CD8-positive, alpha-beta memory T cell (primary cell): ENCODE data around the gene AVPR2. TPM values are rescaled to one million over a fixed set of nuclear protein-coding genes. Genes with fewer than 3 reads are reported as not detected.
A peak's percentile ranks its signal among the peaks of the same experiment; 100 is the strongest.

Experiments used
- CTCF ChIA-PET: fragments of 350-600 bp; sonication (Branson Sonifier 250); formaldehyde crosslinking; loops from one replicate; lab custom pipeline; 2021; ENCODE audit warnings: antibody characterized with exemption; lab: Charles Lee
- POLR2A ChIA-PET: fragments of 350-600 bp; sonication (Branson Sonifier 250); formaldehyde crosslinking; loops from one replicate; lab custom pipeline; 2021; ENCODE audit warnings: antibody characterized with exemption; lab: Charles Lee
- DNase-seq, 5 donors: peaks; one replicate each; pipeline versions ENCODE4 v3.0.0 to v3.0.0-alpha.2; 2020 to 2022; ENCODE audit warnings: mixed read lengths in 1 of 5
- H3K27ac ChIP-seq: one replicate; pipeline ENCODE4 v1.7.0; 2013; ENCODE audit warnings: low read depth, mild to moderate bottlenecking, low read length, moderate library complexity
- H3K27me3 ChIP-seq: 2 replicates; pipeline ENCODE4 v1.7.0; 2013; ENCODE audit warnings: low read length, mild to moderate bottlenecking; ENCODE audit not compliant: insufficient read depth, poor library complexity, severe bottlenecking
- H3K36me3 ChIP-seq: 2 replicates; pipeline ENCODE4 v1.7.0; 2013; ENCODE audit warnings: mild to moderate bottlenecking, low read length, moderate library complexity; ENCODE audit not compliant: insufficient read depth
- H3K4me1 ChIP-seq: 2 replicates; pipeline ENCODE4 v1.7.0; 2013; ENCODE audit warnings: mild to moderate bottlenecking, low read length, moderate library complexity; ENCODE audit not compliant: insufficient read depth
- H3K4me3 ChIP-seq: 2 replicates; pipeline ENCODE4 v1.7.0; 2013; ENCODE audit warnings: mild to moderate bottlenecking, low read length
- H3K9me3 ChIP-seq: 2 replicates; pipeline ENCODE4 v1.7.0; 2013; ENCODE audit warnings: mild to moderate bottlenecking, low read length
- H3K27ac Mint-ChIP-seq, 8 donors: one replicate each; pipeline ENCODE4 v1.8.0; 2020 to 2021; ENCODE audit warnings: mixed read lengths in 8 of 8, mild to moderate bottlenecking in 6 of 8, inconsistent platforms in 3 of 8, moderate library complexity in 3 of 8
- H3K27me3 Mint-ChIP-seq, 2 donors: one replicate each; pipeline ENCODE4 v1.8.0; 2020 to 2021; ENCODE audit warnings: mixed read lengths in 2 of 2, mild to moderate bottlenecking in 1 of 2, moderate library complexity in 1 of 2
- H3K36me3 Mint-ChIP-seq, 3 donors: one replicate each; pipeline ENCODE4 v1.8.0; 2020 to 2021; ENCODE audit warnings: mixed read lengths in 3 of 3, inconsistent platforms in 1 of 3, mild to moderate bottlenecking in 1 of 3
- H3K4me1 Mint-ChIP-seq, 3 donors: one replicate each; pipeline ENCODE4 v1.8.0; 2020 to 2021; ENCODE audit warnings: mixed read lengths in 3 of 3, inconsistent platforms in 1 of 3, mild to moderate bottlenecking in 1 of 3
- H3K4me3 Mint-ChIP-seq, 7 donors: one replicate each; pipeline ENCODE4 v1.8.0; 2020 to 2021; ENCODE audit warnings: mixed read lengths in 7 of 7, mild to moderate bottlenecking in 6 of 7, moderate library complexity in 4 of 7, inconsistent platforms in 2 of 7
- H3K9me3 Mint-ChIP-seq, 5 donors: one replicate each; pipeline ENCODE4 v1.8.0; 2020 to 2022; ENCODE audit warnings: mixed read lengths in 5 of 5, mild to moderate bottlenecking in 3 of 5, moderate library complexity in 2 of 5, inconsistent platforms in 1 of 5
- polyA plus RNA-seq: library from polyadenylated mRNA; unstranded; fragments of 300-500 nt; fragmentation: Illumina TruSeq; gene quantifications from one replicate; pipeline ENCODE4 v1.2.3, GENCODE V29; 2021
- total RNA-seq, 2 experiments: library from RNA; stranded (reverse); gene quantifications; one replicate each; pipeline ENCODE4 v1.2.3, GENCODE V29; 2021

The AVPR2 gene
- total and polyA plus RNA-seq, 3 experiments from 2014 or later: not detected

GRCh38 chrX:153953342-153953830, 48.9 kb downstream of the AVPR2 start:
- Mint-ChIP-seq H3K9me3 (no peaks in the 10 kb centered on the region), H3K27me3 (no peaks in the 10 kb centered on the region), H3K4me3 (peak overlapping the region in 1 of 7 donors; percentile 13), H3K27ac (peak overlapping the region in 6 of 8 donors; percentile 29 to 78 (median 54)), H3K36me3 (peaks cover 0 to 70% (median 13%) of the 10 kb centered on the region in 3 donors), H3K4me1 (peaks cover 2 to 14% (median 8%) of the 10 kb centered on the region in 3 donors)
- peak; percentile 65 to 84 (median 75) for DNase-seq
- Histone ChIP-seq H3K27me3 (no peaks in the 10 kb centered on the region), H3K36me3 (peaks cover 21% of the 10 kb centered on the region), H3K9me3 (no peaks in the 10 kb centered on the region), H3K4me3 (no peak overlapping the region), H3K4me1 (peaks cover 7% of the 10 kb centered on the region), H3K27ac (no peak overlapping the region)
- POLR2A ChIA-PET: no interaction called here
- CTCF ChIA-PET: interaction anchor here (0.6 to 10.4 kb wide), 5 partner anchors 11 to 537 kb away, joined by 3 to 230 read pairs (median 3); partner anchors contain the start of genes ARHGAP4, PLXNB3 and SLC10A3

- Mint-ChIP-seq H3K4me1 (peaks cover 0 to 8% (median 7%) of the 10 kb centered on the region in 3 donors), H3K27me3 (no peaks in the 10 kb centered on the region), H3K9me3 (no peaks in the 10 kb centered on the region), H3K36me3 (peaks cover 0 to 75% (median 15%) of the 10 kb centered on the region in 3 donors), H3K4me3 (no peak overlapping the region), H3K27ac (peak overlapping the region in 2 of 8 donors; percentile 23 to 63)
- Histone ChIP-seq H3K36me3 (peaks cover 21% of the 10 kb centered on the region), H3K27ac (no peak overlapping the region), H3K4me3 (no peak overlapping the region), H3K9me3 (no peaks in the 10 kb centered on the region), H3K27me3 (no peaks in the 10 kb centered on the region), H3K4me1 (peaks cover 7% of the 10 kb centered on the region)
- no peak for DNase-seq
- ChIA-PET POLR2A (no interaction called here), CTCF (interaction anchor here (0.6 to 10.4 kb wide), 4 partner anchors 10 to 537 kb away, joined by 3 to 230 read pairs (median 3); partner anchors contain the start of genes ARHGAP4 and SLC10A3)
Measured at GRCh38 chrX:153953892-153954557, 49.6 kb downstream of the AVPR2 start.

- H3K4me1 ChIP-seq: peaks cover 7% of the 10 kb centered on the region
- Mint-ChIP-seq H3K36me3 (peaks cover 0 to 77% (median 15%) of the 10 kb centered on the region in 3 donors), H3K9me3 (no peaks in the 10 kb centered on the region), H3K4me1 (peaks cover 0 to 8% (median 4%) of the 10 kb centered on the region in 3 donors), H3K27me3 (no peaks in the 10 kb centered on the region), H3K27ac (peak overlapping the region in 3 of 8 donors; percentile 23 to 75 (median 63)), H3K4me3 (peak overlapping the region in 1 of 7 donors; percentile 63)
- no peak overlapping the region for H3K27ac ChIP-seq
- no peaks in the 10 kb centered on the region for H3K27me3 ChIP-seq
- peaks cover 21% of the 10 kb centered on the region for H3K36me3 ChIP-seq
- no peaks in the 10 kb centered on the region for H3K9me3 ChIP-seq
- POLR2A ChIA-PET: no interaction called here
- H3K4me3 ChIP-seq: no peak overlapping the region
- DNase-seq: no peak
- CTCF ChIA-PET: no interaction called here
Measured at GRCh38 chrX:153954558-153955227, 50.2 kb downstream of the AVPR2 start.

- CTCF ChIA-PET: no interaction called here
- Mint-ChIP-seq H3K4me3 (peak overlapping the region in 1 of 7 donors; percentile 10), H3K9me3 (no peaks in the 10 kb centered on the region), H3K27ac (peak overlapping the region in 2 of 8 donors; percentile 68 to 75), H3K36me3 (peaks cover 0 to 80% (median 14%) of the 10 kb centered on the region in 3 donors), H3K4me1 (peaks cover 0 to 8% (median 4%) of the 10 kb centered on the region in 3 donors), H3K27me3 (no peaks in the 10 kb centered on the region)
- no peaks in the 10 kb centered on the region for H3K27me3 ChIP-seq
- peaks cover 21% of the 10 kb centered on the region for H3K36me3 ChIP-seq
- peaks cover 7% of the 10 kb centered on the region for H3K4me1 ChIP-seq
- no peak for DNase-seq
- no peak overlapping the region for H3K4me3 ChIP-seq
- H3K27ac ChIP-seq: no peak overlapping the region
- no peaks in the 10 kb centered on the region for H3K9me3 ChIP-seq
- POLR2A ChIA-PET: interaction anchor here (0.9 kb wide), 1 partner anchor 13 kb away, joined by 3 read pairs; no protein-coding TSS in a partner anchor
Measured at GRCh38 chrX:153955228-153955732, 50.8 kb downstream of the AVPR2 start.

GRCh38 chrX:153956044-153956907, 51.8 kb downstream of the AVPR2 start:
- peak overlapping the region in 1 of 8 donors; percentile 42 for H3K27ac Mint-ChIP-seq
- H3K4me1 Mint-ChIP-seq: peaks cover 0 to 8% (median 6%) of the 10 kb centered on the region in 3 donors
- Histone ChIP-seq H3K9me3 (no peaks in the 10 kb centered on the region), H3K4me3 (no peak overlapping the region), H3K4me1 (peaks cover 7% of the 10 kb centered on the region), H3K36me3 (peaks cover 16% of the 10 kb centered on the region), H3K27me3 (no peaks in the 10 kb centered on the region), H3K27ac (no peak overlapping the region)
- ChIA-PET CTCF (no interaction called here), POLR2A (interaction anchor here (0.9 to 1.4 kb wide), 2 partner anchors 12 to 31 kb away, joined by 3 to 4 read pairs; no protein-coding TSS in a partner anchor)
- no peak overlapping the region for H3K4me3 Mint-ChIP-seq
- H3K9me3 Mint-ChIP-seq: no peaks in the 10 kb centered on the region
- H3K36me3 Mint-ChIP-seq: peaks cover 0 to 80% (median 12%) of the 10 kb centered on the region in 3 donors
- no peak for DNase-seq
- no peaks in the 10 kb centered on the region for H3K27me3 Mint-ChIP-seq

Other genes starting within 250 kb of the AVPR2 start
- gene PNCK, start 230.9 kb upstream of the AVPR2 start, total RNA-seq: not detected
- not detected for gene PNCK, start 230.9 kb upstream of the AVPR2 start, polyA plus RNA-seq
- gene SLC6A8, start 216.7 kb upstream of the AVPR2 start, total RNA-seq: 1 to 10 TPM; 1.0 to 1.2 TPM
- gene SLC6A8, start 216.7 kb upstream of the AVPR2 start, polyA plus RNA-seq: 0.12 TPM
- 100 to 1,000 TPM; 140 to 153 TPM for gene BCAP31, start 180.3 kb upstream of the AVPR2 start, total RNA-seq
- 333 TPM for gene BCAP31, start 180.3 kb upstream of the AVPR2 start, polyA plus RNA-seq
- gene ABCD1, start 179.8 kb upstream of the AVPR2 start, total RNA-seq: 1 to 10 TPM; 3.9 to 4.1 TPM
- 3.4 TPM for gene ABCD1, start 179.8 kb upstream of the AVPR2 start, polyA plus RNA-seq
- gene PLXNB3, start 140.4 kb upstream of the AVPR2 start, total RNA-seq: under 1 TPM; 0.51 to 0.57 TPM
- not detected for gene PLXNB3, start 140.4 kb upstream of the AVPR2 start, polyA plus RNA-seq
- gene SRPK3, start 123.6 kb upstream of the AVPR2 start, total RNA-seq: not detected
- not detected for gene SRPK3, start 123.6 kb upstream of the AVPR2 start, polyA plus RNA-seq
- gene IDH3G, start 110.3 kb upstream of the AVPR2 start, total RNA-seq: 10 to 100 TPM; 54.2 to 61.6 TPM
- gene IDH3G, start 110.3 kb upstream of the AVPR2 start, polyA plus RNA-seq: 109 TPM
- gene SSR4, start 110.0 kb upstream of the AVPR2 start, total RNA-seq: 100 to 1,000 TPM; 158 to 166 TPM
- gene SSR4, start 110.0 kb upstream of the AVPR2 start, polyA plus RNA-seq: 567 TPM
- gene PDZD4, start 74.1 kb upstream of the AVPR2 start, total RNA-seq: 1 to 10 TPM; 1.3 to 2.3 TPM
- 2.1 TPM for gene PDZD4, start 74.1 kb upstream of the AVPR2 start, polyA plus RNA-seq
- under 1 TPM; 0.62 to 0.79 TPM for gene L1CAM, start 18.5 kb upstream of the AVPR2 start, total RNA-seq
- gene L1CAM, start 18.5 kb upstream of the AVPR2 start, polyA plus RNA-seq: 0.38 TPM
- gene ARHGAP4, start 21.6 kb downstream of the AVPR2 start, total RNA-seq: 100 to 1,000 TPM; 124 to 133 TPM
- gene ARHGAP4, start 21.6 kb downstream of the AVPR2 start, polyA plus RNA-seq: 116 TPM
- 100 to 1,000 TPM; 160 to 162 TPM for gene NAA10, start 30.4 kb downstream of the AVPR2 start, total RNA-seq
- gene NAA10, start 30.4 kb downstream of the AVPR2 start, polyA plus RNA-seq: 105 TPM
- 1 to 10 TPM; 3.5 to 4.6 TPM for gene RENBP, start 40.0 kb downstream of the AVPR2 start, total RNA-seq
- gene RENBP, start 40.0 kb downstream of the AVPR2 start, polyA plus RNA-seq: not detected
- 100 to 1,000 TPM; 152 to 156 TPM for gene HCFC1, start 67.1 kb downstream of the AVPR2 start, total RNA-seq
- 12.4 TPM for gene HCFC1, start 67.1 kb downstream of the AVPR2 start, polyA plus RNA-seq
- gene TMEM187, start 68.1 kb downstream of the AVPR2 start, total RNA-seq: 1 to 10 TPM; 3.3 to 3.5 TPM
- 17.2 TPM for gene TMEM187, start 68.1 kb downstream of the AVPR2 start, polyA plus RNA-seq
- gene IRAK1, start 115.2 kb downstream of the AVPR2 start, total RNA-seq: 100 to 1,000 TPM; 208 to 214 TPM
- 58.0 TPM for gene IRAK1, start 115.2 kb downstream of the AVPR2 start, polyA plus RNA-seq
- 100 to 1,000 TPM in 1 of 2 experiments, 10 to 100 TPM in 1; 49.5 to 120 TPM for gene MECP2, start 193.0 kb downstream of the AVPR2 start, total RNA-seq
- gene MECP2, start 193.0 kb downstream of the AVPR2 start, polyA plus RNA-seq: 24.3 TPM
- not detected for gene OPN1LW, start 239.6 kb downstream of the AVPR2 start, total RNA-seq
- gene OPN1LW, start 239.6 kb downstream of the AVPR2 start, polyA plus RNA-seq: not detected